Glomerular visceral epithelial cell (primary cell): ENCODE data around the gene RPL19.
"Not testable (repeated sequence)": the region's sequence is repeated elsewhere in the genome, so short reads cannot be mapped to it uniquely, and the experiment has no call there.

Experiments used
- DNase-seq: peaks from one replicate; pipeline ENCODE4 v3.0.0-alpha.2; 2016; ENCODE audit errors: extremely low spot score

The RPL19 gene

DNA sequence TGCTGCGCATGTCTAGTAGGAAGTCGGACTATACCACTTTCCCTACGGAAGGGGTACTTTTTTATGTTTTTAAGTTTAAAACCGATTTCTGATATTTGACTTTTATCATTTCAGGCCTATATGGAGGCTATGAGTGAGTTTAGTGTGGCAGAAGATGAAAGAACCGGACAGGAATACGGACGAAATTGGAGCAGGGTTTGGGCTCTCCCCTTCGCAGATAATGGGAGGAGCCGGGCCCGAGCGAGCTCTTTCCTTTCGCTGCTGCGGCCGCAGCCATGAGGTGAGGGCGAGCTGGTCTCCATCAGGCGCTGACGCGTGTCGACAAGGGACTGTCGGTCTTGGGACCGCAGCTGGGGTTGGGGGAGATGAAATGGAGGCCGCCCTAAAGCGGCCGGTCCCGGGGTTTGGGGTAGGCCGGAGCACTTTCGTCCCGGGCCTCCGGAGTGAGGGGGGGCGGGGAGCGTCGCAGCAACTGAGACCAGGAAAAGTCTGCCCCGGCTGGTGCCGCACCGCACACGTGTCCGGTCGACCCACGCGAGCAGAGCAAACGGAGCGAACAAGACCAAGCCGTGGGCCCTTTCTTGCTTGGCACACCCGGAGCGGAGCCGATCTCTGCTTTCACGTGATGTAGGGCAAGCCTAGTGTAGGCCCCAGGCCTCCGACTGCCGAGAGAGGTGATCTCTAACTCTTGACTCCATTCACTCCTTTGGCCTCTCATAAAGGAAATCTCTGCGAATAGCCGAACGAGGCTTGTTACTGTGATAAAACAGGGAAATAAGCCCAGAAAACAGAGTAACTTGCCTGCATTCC, at the start of gene RPL19:
Gene RPL19 (plus strand): TSS at position 214 of the 810 bp plus-strand sequence. CDS start 62 bp downstream, at position 276.
- no peak for DNase-seq

DNA sequence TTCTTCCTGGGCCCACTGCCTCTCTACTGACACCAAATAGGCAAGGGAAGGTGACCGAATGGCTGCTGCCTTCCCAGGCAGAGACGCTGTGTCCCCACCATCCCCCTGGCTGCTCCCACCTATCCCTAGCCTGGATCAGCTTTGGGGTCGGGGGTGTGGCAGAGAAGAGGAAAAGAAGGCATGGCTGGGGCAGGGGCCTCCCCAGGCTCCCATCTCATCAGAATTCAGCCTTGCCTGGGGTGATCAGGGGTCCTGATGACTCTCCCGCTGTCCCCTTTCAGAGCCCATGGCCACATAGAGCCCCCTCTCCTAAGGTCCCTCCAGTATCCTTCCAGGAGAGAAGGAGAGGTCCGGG, 49.3 kb upstream of the RPL19 start:
- DNase-seq = no peak

DNA sequence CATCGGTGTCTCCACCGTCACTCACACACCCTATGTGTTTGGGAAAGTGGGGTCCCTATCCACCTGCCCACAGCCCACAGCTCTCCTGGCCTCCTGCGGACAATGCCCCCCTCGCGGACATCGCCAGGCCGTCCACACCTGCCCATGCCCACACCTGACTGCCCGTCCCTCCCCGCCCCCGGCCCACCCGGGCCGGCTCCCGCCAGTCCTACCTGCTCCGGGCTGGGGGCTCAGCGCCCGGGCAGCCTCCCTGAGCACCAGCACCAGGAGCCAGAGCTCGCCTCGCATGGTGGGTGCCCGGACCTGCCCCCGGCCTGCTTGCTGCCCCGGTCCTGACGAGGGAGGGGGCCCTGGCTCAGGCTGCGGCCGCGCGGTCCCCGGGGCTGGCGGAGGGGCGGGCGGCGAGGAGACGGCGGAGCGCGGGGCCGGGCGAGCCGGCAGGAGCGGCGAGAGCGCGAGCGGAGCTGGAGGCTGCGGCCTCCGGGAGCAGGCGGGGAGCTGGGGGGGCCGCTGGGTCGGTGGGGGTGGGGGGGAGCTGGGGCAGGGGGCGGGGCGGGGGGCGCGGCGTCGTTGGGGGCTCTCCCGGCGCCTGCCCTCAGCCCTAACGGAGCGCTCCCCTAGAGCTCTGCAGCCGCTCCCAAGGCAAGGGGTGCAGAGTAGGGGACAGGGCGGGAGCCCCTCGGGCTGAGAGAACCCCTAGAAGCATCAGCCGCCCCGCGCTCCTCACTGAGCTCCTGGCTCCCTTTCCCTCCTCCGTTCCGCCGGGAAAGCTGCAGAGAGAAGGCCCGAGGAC, 48.7 kb upstream of the RPL19 start, which contains the start of gene PLXDC1:
Gene PLXDC1 (minus strand): TSS at position 488 of the 793 bp plus-strand sequence. CDS start 200 bp downstream, at position 288.
- DNase-seq = no peak

DNA sequence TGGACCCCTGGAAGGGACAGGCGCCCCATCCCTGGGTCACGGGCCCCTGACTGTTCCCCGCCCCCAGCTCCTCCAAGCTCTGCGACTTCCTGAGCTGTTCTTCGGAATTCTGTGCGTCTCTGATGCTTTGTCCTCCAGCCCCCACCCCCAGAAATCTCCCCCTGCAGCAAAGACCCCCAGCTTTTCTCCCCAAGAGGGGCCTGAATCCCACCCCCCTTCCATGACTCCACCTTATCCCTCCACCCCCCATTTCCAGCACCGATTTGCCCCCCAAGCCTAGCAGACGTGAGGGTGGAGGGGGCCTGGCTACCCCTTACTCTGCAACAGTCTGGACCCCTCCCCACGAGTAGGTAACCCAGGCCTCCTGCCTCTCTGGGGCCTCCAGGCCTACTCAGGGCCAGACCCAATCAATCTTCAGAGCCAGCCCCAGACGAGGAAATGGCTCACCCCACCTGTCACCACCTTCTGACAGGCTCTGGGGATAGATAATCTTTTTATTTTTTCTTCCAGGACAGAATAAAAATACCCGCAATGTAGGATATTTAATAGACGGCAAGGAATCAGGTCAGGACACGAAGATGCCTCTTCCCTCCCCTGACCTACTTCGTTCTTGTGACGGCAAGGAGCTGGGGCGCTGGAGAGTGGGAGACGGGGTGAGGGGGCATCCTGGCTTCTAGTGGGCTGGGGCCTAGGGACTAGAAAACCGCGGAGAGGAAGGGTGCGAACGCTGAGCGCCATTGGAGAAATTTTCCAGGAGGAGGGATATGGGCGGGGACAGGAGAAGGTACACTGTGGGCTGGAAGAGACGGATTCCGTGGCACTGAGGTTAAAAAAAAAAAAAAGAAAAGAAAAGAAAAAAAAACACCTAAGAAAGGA, 47.9 kb upstream of the RPL19 start:
- DNase-seq = no peak

DNA sequence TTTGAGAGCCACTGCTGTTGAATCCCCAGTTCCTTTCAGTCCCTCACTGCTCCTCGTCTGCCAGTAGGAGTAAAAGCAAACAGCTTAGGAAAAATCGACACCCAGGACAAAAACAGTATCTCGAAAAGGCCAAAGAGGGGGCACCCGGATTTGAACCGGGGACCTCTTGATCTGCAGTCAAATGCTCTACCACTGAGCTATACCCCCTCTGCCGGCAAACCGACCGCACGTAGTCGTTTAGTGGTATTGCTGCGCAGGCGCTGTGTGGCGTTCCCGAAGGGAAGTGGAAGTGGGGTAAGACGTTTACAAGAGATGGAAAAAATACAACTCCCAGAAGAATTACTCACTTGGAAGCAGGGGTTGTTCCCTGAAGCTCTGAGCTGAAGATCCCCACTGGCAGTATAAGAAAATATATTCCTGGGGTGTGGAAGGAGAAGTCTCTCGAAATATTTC, 46.5 kb upstream of the RPL19 start:
- DNase-seq = peak; percentile 92

DNA sequence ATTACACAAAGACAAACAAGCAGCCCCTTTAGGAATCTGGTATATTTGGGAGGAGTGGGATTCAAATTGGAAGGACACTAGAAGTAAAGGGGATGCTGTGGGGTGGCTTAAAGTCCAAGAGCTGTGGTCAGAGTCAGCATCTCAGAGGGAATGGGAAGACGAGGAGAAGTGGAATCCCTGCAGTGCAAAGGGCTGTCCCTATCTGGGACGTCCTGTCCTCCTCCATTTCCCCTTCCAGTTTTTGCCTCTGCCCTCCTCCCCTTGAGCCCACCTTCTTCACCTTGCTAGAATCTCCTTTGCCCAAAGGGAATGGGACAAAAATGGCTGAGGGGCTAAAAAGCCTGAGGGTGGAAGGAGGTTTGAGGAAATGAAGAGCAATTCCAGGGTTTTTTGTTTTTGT, 44.4 kb upstream of the RPL19 start:
- no peak for DNase-seq

DNA sequence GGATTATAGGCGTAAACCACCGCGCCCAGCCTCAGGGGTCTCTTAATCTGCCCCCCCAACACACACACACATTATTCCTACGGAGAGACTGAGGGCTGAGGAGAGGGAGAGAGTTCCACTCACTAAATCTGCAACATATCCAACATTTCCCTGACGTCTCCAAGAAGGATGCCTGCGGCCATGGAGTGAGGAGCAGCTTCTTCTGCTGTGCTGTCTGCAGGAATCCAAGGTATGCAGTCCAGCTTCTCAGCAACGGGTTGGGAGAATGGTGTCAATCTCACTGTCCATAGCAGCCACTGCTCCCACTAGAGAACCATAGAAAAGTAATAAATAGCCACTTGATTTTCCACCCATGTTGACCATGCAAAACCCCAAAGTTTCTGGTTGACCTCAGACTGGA, 43.6 kb upstream of the RPL19 start:
- no peak for DNase-seq

DNA sequence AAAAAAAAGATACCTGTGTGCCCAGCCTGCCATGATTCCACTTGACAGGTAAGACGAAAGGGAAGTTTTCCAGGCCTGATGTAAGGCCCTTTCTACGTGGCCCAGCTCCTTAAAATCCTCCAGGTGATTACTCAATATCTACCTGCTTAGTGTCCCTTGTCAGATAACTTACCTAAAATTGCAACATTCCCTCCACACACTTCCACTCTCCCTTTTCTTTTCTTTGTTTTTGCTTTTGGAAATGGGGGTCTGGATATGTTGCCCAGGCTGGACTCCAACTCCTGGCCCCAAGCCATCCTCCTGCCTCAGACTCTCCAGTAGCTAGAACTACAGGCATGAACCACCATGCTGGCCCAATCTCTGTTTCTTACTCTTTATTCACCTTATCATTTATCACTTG, 41.5 kb upstream of the RPL19 start:
- no peak for DNase-seq

DNA sequence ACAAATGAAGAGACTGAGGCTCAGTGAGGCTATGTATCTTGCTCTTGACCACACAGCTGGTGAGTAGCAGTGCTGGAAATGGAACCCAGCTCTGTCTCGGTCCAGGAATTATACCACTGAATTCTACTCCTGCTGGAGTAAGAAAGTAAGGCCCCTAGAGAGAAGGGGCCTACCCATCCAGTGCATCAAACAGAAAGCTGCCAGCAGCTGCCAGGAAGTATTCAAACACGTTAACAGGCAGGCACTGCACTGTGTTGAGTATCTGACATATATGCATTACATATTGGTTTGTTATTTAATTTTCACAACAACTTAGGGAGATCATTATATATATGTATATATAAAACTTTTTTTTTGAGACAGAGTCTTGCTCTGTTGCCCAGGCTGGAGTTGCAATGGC, 38.1 kb upstream of the RPL19 start:
- DNase-seq = no peak

DNA sequence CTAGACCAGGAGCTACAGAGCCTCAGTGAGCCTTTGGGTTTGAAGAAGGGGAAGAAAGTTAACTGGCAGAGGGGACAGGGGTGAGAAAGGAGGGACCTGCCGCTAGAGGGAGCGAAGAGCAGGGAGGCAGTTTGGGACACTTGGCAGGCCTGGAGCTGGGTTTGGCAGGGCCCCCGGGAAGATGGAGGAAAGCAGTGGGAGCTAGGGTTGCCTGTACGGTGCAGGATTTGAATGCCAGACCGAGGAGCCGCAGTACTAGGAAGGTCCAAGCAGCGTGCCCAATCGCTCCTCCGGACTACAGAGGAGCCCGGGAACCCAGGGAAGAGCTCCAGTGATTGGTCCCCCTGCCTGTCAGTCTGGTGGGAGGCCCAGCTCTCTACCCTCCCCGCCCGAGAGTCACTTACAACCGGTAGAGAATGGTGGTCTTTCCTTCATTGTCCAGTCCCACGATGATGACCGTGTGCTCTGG, 35.4 kb upstream of the RPL19 start:
- DNase-seq = peak; percentile 80

DNA sequence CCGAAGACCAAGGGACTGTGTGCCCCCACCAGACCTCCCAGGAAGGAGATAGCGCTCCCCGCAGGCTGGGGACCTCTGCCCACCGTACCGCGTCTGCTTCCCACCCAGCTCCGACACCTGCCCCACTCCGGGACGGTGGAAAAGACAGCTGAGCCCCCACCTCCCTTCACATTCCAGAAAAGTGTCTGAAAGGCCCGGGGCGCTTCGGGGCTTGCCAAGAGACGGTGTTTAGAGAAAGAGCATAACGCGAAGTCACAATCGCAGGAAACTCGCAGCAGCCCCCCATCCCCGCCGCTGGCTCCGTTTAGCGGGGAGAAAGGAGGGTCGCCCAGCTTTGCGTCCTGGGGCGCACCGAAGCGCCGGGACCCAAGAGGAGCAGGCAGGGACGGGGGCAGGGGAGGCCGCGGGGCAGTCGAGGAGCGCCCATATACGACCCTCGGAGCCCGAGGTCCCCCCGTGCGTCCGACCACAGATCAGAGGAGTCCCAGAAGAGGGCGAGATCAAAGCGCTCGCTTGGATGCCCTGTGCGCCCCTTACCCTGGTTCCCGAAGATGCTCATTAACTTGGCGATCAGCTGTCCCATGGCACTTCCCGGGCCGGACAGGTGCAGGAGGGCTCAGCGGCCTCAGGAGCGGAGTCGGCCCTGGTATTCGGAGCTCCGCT, 34.8 kb upstream of the RPL19 start:
- no peak for DNase-seq

DNA sequence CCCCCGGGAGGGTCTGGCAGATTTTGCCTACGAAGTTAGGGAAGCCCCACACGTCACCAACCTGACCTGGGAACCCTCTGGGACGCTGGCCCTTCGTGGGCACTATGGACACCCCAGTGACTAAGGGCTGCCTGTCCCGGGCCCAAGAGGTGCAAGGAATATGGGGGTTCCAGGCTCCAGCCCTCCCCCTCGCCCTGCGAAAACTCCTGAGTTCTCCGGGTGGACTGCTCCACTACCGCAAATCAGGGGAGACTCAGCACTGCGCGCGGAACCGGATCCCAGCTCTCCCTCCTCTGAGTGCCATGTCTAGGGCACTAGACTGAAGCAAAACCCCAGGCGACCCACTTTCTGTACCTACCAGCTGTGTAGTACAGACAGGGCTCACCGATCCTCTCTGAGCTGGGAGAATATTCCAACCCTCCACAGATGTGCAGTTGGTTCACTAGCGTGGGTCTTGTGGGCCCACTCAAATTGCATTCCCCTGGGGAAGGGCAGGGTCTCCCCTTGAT, 34.2 kb upstream of the RPL19 start, which contains the start of gene ARL5C:
Gene ARL5C (minus strand): TSS at position 321 of the 509 bp plus-strand sequence. CDS start 401 bp downstream, outside the sequence.
- no peak for DNase-seq

DNA sequence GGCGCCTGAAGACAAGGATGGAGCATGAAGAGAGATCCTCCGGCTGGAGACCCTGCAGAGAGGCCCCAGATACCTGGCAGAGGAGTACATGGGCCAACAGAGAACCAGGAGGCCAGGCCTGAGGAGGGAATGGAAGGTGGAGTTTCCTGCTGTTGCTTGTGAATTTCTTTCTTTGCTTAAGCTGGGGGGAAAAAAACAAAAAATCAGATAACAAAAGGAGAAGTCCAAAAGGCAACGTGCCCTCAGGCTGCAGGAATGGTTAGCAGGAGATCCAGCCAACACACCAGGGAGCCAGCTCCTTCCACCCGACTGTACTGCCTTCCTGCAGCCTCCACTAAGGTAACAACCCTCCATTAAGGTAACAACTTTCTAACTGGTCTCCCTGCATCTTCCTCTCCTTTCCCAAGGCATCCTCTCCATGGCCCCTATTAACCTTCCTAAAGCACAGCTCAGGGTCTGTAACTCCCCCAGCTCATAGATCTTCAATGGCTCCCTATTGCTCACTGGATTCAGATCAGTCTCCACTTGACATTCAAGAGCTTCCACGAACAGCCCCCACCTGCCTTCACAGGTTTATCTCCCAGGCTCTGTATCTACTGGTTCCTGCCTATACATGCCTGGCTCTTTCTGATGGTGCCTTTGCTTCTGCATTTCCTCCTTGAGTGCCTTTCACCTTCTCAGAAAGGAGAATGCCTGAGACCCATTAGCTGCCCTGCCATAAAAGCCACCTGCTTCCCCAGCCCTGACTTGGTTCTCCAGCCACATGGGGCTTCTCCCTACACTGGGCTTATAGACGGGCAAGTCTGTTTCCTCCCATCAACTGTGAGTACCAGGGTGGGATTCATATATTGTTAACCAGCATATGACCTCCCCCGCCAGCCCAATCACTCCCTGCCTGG, 33.4 kb upstream of the RPL19 start:
- DNase-seq = no peak

DNA sequence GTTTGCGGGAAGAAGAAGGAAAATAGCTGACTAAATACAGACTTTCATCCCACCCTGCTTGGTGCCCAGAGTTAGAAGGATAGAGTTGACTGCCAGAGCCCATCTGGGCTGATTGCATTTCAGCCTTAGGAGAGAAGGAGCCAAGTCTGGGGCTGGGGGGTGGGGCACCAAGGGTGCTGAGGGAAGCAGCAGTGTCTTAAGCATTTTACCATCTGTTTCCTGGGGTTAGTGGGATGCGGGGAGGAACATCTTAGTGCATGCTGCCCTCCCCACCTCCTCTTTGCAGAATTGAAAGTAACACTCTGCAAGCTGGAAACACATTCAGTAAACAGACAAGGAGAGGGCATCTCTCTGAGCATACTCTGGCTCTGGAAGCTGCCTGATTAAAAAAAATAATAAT, 32.6 kb upstream of the RPL19 start:
- no peak for DNase-seq

DNA sequence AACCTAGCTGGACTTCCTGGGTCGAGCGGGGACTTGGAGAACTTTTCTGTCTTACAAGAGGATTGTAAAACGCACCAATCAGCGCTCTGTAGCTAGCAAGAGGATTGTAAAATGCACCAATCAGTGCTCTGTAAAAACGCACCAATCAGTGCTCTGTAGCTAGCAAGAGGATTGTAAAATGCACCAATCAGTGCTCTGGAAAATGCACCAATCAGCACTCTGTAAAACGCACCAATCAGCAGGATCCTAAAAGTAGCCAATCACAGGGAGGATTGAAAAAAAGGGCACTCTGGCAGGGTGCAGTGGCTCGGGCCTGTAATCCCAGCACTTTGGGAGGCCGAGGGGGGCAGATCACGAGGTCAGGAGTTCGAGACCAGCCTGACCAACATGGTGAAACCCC, 31.6 kb upstream of the RPL19 start:
- not testable (repeated sequence) for DNase-seq

DNA sequence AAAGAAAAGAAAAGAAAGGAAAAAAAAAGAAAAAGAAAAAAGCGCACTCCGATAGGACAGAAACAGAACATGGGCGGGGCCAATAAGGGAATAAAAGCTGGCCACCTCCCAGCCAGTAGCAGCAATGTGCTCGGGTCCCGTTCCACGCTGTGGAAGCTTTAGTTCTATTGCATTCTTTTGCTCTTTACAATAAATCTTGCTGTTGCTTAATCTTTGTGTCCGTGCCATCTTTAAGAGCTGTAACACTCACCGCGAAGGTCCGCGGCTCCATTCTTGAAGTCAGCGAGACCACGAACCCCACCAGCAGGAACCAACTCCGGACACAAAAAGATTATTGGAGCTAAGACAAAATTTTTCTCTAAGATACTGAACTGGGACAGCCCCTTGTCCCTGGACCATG, 31.0 kb upstream of the RPL19 start:
- DNase-seq = no peak

DNA sequence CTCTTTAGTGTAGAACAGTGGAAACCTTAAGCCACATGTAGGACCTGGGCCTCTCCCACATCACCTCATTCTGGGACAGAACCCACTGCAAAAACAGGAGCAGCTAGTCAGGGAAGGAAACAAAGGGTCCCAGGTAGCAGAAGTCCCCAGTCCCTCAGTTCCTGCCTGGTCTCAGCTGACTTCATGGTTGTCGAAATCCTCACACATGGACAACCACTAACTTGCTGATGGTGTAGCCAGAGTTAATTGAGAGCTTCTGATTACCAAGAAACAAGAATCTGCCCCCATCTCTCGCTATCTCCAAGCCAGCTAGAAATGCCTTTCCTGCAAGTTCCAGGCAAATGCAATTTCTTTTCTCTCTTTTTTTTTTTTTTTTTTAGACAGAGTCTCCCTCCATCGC, 30.6 kb upstream of the RPL19 start:
- no peak for DNase-seq

DNA sequence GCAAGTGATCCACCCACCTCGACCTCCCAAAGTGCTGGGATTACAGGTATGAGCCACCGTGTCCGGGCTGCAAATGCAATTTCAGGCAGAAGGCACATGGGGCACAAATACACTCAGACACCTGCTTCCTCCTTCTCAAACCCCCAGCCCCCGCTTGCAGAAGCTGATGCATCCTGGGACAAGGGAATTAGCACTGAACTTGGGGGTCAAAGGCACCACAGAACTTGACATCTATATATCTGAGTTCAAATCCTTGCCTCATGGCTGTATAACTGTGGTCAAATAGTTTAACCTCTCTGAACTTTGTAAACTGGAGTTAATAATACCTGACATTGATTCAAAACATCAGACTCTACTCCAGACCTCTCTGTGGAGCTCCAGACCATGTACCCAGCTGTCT, 30.0 kb upstream of the RPL19 start:
- DNase-seq = no peak

DNA sequence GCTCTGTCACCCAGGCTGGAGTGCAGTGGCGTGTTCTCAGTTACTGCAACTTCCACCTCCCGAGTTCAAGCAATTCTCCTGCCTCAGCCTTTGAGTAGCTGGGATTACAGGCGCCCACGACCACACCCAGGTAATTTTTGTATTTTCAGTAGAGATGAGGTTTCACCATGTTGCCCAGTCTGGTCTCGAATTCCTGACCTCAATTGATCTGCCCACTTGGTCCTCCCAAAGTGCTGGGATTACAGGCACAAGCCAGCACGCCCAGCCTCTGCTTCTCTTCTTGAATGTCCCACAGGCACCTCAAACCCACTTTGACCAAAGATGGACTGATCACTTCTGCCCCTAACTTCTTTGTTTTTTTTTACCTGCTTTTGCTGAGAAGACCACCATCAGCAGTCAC, 29.5 kb upstream of the RPL19 start:
- DNase-seq = no peak

DNA sequence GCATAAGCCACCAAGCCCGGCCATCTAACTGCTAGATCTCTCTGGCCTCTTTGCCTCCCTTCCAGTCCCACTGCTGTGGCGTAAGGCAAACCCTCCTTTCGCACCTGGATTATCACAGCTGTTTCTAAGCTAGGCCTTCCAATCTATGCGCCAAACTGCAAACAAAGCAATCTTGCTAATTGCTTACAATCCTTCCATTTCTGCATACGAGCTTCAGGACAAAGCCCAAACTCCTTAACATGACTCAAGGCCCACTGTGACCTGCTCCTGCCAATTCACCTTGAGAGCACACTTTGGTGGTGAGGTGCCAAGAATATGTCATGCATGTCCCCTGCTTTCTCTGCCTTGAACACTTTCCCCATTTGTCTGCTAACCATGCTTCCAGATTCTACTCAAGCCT, 28.1 kb upstream of the RPL19 start:
- no peak for DNase-seq
